ENCODE measurements around the gene CHID1. TPM values are rescaled to one million over a fixed set of nuclear protein-coding genes. Genes with fewer than 3 reads are reported as not detected.

The CHID1 gene
- total and polyA plus RNA-seq, 2 of the 4 experiments (the other 2 are of a cell fraction): 34.2 to 121 TPM

- H3K9ac ChIP-seq (ENCODE audit: low read depth, low read length): no peak overlapping the region
- H2BK20ac ChIP-seq (ENCODE audit: low read depth, low read length): no peak overlapping the region
- no peak overlapping the region for H2AK5ac ChIP-seq (ENCODE audit: low read depth, low read length)
- no peak overlapping the region; the same call in 1 of the 2 replicates for H3K23ac ChIP-seq (ENCODE audit: low read depth, low read length)
- H2BK120ac ChIP-seq (ENCODE audit: low read depth, low read length): no peak overlapping the region
- 70% methylated on average over 9 of the region's 14 CpGs; no CpG with 5 or more reads in 1 of the 2 experiments for WGBS, 2 experiments (ENCODE audit: extremely low coverage in 2 of 2, insufficient read length in 1 of 2)
- H3K36me3 ChIP-seq (ENCODE audit: control insufficient read depth, insufficient read depth, low read length): peaks cover 3% of the 10 kb centered on the region; the same call in 1 of the 2 replicates
- H3K27me3 ChIP-seq (ENCODE audit: control insufficient read depth, insufficient read depth, low read length): no peaks in the 10 kb centered on the region
- ATAC-seq (ENCODE audit: low read depth) (no peak), DNase-seq (no peak)
- H2AK9ac ChIP-seq (replicated peaks; ENCODE audit: low read depth, low read length, poor library complexity): no peak overlapping the region
- intact Hi-C loops (cut with micrococcal nuclease) (loop anchor here (5.0 kb wide), 1 partner anchor 34 kb away; no protein-coding TSS in a partner anchor), in situ Hi-C loops (cut with MboI; ENCODE audit: low sequenced_read_pairs) (no loop called here), dilution Hi-C loops (cut with HindIII; ENCODE audit: low sequenced_read_pairs, unreplicated experiment) (no loop called here)
- no peak overlapping the region for H4K91ac ChIP-seq (ENCODE audit: insufficient read depth, low read depth, low read length)
- no peak overlapping the region for H3K18ac ChIP-seq (ENCODE audit: low read depth, low read length)
- TF ChIP-seq RFX5 (IDR thresholded peaks at IDR 0.05; ENCODE audit: low read depth, low read length) (no peak), SMC3 (IDR thresholded peaks at IDR 0.05; ENCODE audit: low read depth, low read length) (no peak), RAD21 (IDR thresholded peaks at IDR 0.05; ENCODE audit: low read length) (no peak), CHD1 (IDR thresholded peaks at IDR 0.05; ENCODE audit: low read depth, low read length) (no peak), BHLHE40 (IDR thresholded peaks at IDR 0.05; ENCODE audit: low read depth, low read length) (no peak), MXI1 (IDR thresholded peaks at IDR 0.05; ENCODE audit: borderline replicate concordance, low read depth, low read length) (no peak), ELK1 (IDR thresholded peaks at IDR 0.05; ENCODE audit: borderline replicate concordance, low read depth, low read length) (no peak), POLR2A (IDR thresholded peaks at IDR 0.05; ENCODE audit: low read depth, low read length) (no peak), RCOR1 (IDR thresholded peaks at IDR 0.05; ENCODE audit: insufficient replicate concordance, low read length) (no peak), NFE2L2 (IDR thresholded peaks at IDR 0.05; ENCODE audit: low read depth, low read length) (no peak), CEBPB (IDR thresholded peaks at IDR 0.05; ENCODE audit: low read depth, low read length) (no peak), FOS (IDR thresholded peaks at IDR 0.05; ENCODE audit: low read depth, low read length) (no peak), MAFK (IDR thresholded peaks at IDR 0.05; ENCODE audit: low read depth, low read length) (no peak), MAZ (IDR thresholded peaks at IDR 0.05; ENCODE audit: borderline replicate concordance, low read depth, low read length) (no peak)
- TF ChIP-seq, protein P1, sequence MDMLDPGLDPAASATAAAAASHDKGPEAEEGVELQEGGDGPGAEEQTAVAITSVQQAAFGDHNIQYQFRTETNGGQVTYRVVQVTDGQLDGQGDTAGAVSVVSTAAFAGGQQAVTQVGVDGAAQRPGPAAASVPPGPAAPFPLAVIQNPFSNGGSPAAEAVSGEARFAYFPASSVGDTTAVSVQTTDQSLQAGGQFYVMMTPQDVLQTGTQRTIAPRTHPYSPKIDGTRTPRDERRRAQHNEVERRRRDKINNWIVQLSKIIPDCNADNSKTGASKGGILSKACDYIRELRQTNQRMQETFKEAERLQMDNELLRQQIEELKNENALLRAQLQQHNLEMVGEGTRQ (IDR thresholded peaks at IDR 0.05; ENCODE audit: low read depth, low read length): no peak
- TF ChIP-seq, protein P2, sequence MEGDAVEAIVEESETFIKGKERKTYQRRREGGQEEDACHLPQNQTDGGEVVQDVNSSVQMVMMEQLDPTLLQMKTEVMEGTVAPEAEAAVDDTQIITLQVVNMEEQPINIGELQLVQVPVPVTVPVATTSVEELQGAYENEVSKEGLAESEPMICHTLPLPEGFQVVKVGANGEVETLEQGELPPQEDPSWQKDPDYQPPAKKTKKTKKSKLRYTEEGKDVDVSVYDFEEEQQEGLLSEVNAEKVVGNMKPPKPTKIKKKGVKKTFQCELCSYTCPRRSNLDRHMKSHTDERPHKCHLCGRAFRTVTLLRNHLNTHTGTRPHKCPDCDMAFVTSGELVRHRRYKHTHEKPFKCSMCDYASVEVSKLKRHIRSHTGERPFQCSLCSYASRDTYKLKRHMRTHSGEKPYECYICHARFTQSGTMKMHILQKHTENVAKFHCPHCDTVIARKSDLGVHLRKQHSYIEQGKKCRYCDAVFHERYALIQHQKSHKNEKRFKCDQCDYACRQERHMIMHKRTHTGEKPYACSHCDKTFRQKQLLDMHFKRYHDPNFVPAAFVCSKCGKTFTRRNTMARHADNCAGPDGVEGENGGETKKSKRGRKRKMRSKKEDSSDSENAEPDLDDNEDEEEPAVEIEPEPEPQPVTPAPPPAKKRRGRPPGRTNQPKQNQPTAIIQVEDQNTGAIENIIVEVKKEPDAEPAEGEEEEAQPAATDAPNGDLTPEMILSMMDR (conservative IDR thresholded peaks at IDR 0.05; ENCODE audit: low read depth, low read length): no peak
- peaks cover 15% of the 10 kb centered on the region for H3K9me1 ChIP-seq (ENCODE audit: insufficient read depth, low read length)
- POLR2A ChIA-PET (ENCODE audit: unreplicated experiment): no interaction called here
- no peak overlapping the region for H2AFZ ChIP-seq (replicated peaks; ENCODE audit: low read length, poor library complexity)
- peaks cover 79% of the 10 kb centered on the region for H4K20me1 ChIP-seq (ENCODE audit: insufficient read depth, low read length)
- no peak overlapping the region for H4K5ac ChIP-seq (ENCODE audit: low read depth, low read length)
- no peak overlapping the region for H4K8ac ChIP-seq (ENCODE audit: low read depth in 2 of 2, low read length in 2 of 2)
- peaks cover 4% of the 10 kb centered on the region; the same call in 1 of the 2 replicates for H3K4me1 ChIP-seq (ENCODE audit: control insufficient read depth, insufficient read depth, low read length)
- BruUV-seq (replicated peaks): no TSS peak
- H3K4me3 ChIP-seq (ENCODE audit: insufficient read depth, low read depth, low read length): no peak overlapping the region
- H3K4ac ChIP-seq (ENCODE audit: low read depth, low read length): no peak overlapping the region
- H3K14ac ChIP-seq (replicated peaks; ENCODE audit: low read depth, low read length): no peak overlapping the region
- CTCF ChIA-PET: no interaction called here
- H3K4me2 ChIP-seq (ENCODE audit: low read depth, low read length): no peak overlapping the region
- no peak overlapping the region for H2BK5ac ChIP-seq (ENCODE audit: low read depth, low read length, poor library complexity, severe bottlenecking)
- no peak overlapping the region for H2BK15ac ChIP-seq (ENCODE audit: low read depth, low read length)
- H3K27ac ChIP-seq (ENCODE audit: insufficient read depth, low read length): no peak overlapping the region
- no peaks in the 10 kb centered on the region for H3K9me3 ChIP-seq (ENCODE audit: control insufficient read depth, insufficient read depth, low read length)
- peaks cover 22 to 78% of the 10 kb centered on the region in 2 experiments for H3K79me1 ChIP-seq (ENCODE audit: low read depth in 1 of 2, low read length in 2 of 2)
- no peak overlapping the region for H3K56ac ChIP-seq (ENCODE audit: extremely low read depth, insufficient read depth, low read length)
These were observed 22.7 kb upstream of the CHID1 start for GRCh38 chr11:933142-933851.
